Left ventricle myocardium inferior (tissue), 1 donor: ENCODE measurements around the gene INSIG2. TPM values are rescaled to one million over a fixed set of nuclear protein-coding genes. Genes with fewer than 3 reads are reported as not detected.

Experiments
- DNase-seq: peaks from one replicate; pipeline ENCODE4 v3.0.0-alpha.2; 2020
- H3K27ac ChIP-seq: fragments of 200-600 bp; replicated peaks from 2 replicates; pipeline ENCODE4 v1.8.0; 2021
- H3K27me3 ChIP-seq: fragments of 200-600 bp; 2 replicates; pipeline ENCODE4 v1.8.0; 2021; ENCODE audit warnings: low read depth
- H3K36me3 ChIP-seq: fragments of 200-600 bp; 2 replicates; pipeline ENCODE4 v1.8.0; 2021
- H3K4me1 ChIP-seq: fragments of 200-600 bp; 2 replicates; pipeline ENCODE4 v1.8.0; 2021
- H3K4me3 ChIP-seq: fragments of 200-600 bp; 2 replicates; pipeline ENCODE4 v1.8.0; 2021; ENCODE audit warnings: mild to moderate bottlenecking, moderate library complexity
- H3K9me3 ChIP-seq: fragments of 200-600 bp; replicated peaks from 2 replicates; pipeline ENCODE4 v1.8.0; 2021
- intact Hi-C: fragments of 100-400 bp; cut with micrococcal nuclease; formaldehyde crosslinking; loops from one replicate; pipeline ENCODE4 v1.11.0; 2022
- total RNA-seq: library from RNA; stranded (reverse); fragmentation: NEBNext Ultra II Directional; extraction: Animal tissue kit (Norgen Biotek cat#: 25700); gene quantifications from one replicate; pipeline ENCODE4 v1.2.1, GENCODE V29; 2021
- TF ChIP-seq, protein P1 (sequence below): fragments of 200-600 bp; IDR thresholded peaks from 2 replicates; pipeline ENCODE4 v1.8.0; 2021; ENCODE audit warnings: antibody characterized with exemption, mild to moderate bottlenecking, borderline replicate concordance
- donor health status: DM: no; HTN: yes; CAD: no; lungs with severe emphysema.

INSIG2 gene
- total RNA-seq, 1 donor from 2014 or later, result 15.9 TPM

DNA sequence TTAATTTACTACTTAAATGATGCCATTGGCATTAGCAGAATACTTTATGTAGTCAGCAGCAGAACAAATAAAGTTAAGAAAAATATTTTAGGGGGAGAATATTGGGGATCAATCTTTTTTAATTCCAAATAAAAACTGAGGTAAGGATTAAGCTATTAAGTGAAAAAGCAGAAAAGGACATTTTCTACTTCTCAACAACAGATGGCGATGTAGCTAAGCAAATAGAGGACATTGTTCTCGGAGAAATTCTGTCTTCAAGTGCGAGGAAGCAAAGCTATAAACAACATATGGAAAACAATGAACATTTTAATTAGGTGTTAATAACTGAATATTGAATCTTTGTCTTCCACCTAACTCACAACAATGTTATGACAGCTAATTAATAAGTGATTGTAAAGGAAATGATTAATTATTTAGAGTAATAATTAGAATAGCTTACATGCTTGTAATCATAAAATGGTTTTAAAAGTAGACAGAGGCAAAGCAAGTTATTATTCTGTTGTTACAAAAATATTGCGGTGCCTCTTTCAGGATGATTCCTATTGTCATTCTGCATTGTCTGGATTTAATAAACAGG, 41.5 kb upstream of the INSIG2 start:
- TF ChIP-seq, protein P1, sequence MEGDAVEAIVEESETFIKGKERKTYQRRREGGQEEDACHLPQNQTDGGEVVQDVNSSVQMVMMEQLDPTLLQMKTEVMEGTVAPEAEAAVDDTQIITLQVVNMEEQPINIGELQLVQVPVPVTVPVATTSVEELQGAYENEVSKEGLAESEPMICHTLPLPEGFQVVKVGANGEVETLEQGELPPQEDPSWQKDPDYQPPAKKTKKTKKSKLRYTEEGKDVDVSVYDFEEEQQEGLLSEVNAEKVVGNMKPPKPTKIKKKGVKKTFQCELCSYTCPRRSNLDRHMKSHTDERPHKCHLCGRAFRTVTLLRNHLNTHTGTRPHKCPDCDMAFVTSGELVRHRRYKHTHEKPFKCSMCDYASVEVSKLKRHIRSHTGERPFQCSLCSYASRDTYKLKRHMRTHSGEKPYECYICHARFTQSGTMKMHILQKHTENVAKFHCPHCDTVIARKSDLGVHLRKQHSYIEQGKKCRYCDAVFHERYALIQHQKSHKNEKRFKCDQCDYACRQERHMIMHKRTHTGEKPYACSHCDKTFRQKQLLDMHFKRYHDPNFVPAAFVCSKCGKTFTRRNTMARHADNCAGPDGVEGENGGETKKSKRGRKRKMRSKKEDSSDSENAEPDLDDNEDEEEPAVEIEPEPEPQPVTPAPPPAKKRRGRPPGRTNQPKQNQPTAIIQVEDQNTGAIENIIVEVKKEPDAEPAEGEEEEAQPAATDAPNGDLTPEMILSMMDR, result peak; percentile 68
- Histone ChIP-seq H3K4me1 (no peaks in the 10 kb centered on the region), H3K9me3 (no peaks in the 10 kb centered on the region), H3K27me3 (peaks cover 92% of the 10 kb centered on the region), H3K36me3 (no peaks in the 10 kb centered on the region), H3K4me3 (no peak overlapping the region), H3K27ac (no peak overlapping the region)
- intact Hi-C loops, result loop anchor here (10.0 kb wide), 1 partner anchor 808 kb away; no protein-coding TSS in a partner anchor
- no peak for DNase-seq

DNA sequence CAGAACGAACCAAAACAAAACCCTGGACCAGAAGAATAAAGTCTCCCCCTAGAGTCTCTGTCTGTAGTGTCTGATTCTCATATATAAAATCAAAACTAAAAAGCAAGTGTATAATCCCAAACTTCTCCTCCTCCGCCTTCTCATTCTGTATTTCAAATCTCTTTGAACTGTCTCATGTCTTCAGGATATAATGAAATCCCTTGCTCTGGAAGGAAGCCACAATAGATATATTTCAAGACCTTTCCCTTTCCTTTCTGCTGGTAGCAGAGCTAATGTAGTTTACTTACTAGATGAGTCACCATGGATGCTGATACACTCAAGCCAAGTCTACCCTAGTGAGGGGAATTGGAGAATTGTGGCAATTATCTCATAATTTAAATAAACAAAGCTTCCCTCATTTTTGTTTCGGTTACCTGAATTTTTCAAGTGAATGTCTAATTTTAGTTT, 40.9 kb upstream of the INSIG2 start:
- Histone ChIP-seq H3K36me3 (no peaks in the 10 kb centered on the region), H3K27ac (no peak overlapping the region), H3K4me1 (no peaks in the 10 kb centered on the region), H3K9me3 (no peaks in the 10 kb centered on the region), H3K4me3 (no peak overlapping the region), H3K27me3 (peaks cover 92% of the 10 kb centered on the region)
- DNase-seq, result no peak
- intact Hi-C loops, result loop anchor here (10.0 kb wide), 1 partner anchor 807 kb away; no protein-coding TSS in a partner anchor
- TF ChIP-seq, protein P1, result no peak

DNA sequence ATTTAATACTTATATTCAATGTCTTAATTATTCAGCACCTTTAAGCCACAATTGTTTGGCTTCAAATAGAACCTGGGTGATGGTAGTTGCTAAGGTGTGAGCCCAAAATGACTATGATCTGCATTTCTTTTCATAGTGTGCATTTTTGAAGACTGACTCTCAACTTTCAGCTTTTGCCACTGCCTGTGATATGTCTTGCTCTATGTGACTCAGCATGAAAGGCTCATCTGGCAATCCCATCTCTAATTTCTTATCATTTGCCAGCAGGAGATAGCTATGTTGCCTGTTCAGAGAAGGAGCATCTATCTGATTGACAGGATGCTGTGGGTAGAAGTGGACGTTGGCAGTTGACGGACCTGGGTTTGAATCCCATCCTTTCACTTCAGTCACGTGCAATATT, 39.9 kb upstream of the INSIG2 start:
- Histone ChIP-seq H3K9me3 (no peaks in the 10 kb centered on the region), H3K36me3 (no peaks in the 10 kb centered on the region), H3K4me1 (no peaks in the 10 kb centered on the region), H3K27me3 (peaks cover 96% of the 10 kb centered on the region), H3K27ac (no peak overlapping the region), H3K4me3 (no peak overlapping the region)
- no peak for DNase-seq
- intact Hi-C loops, result loop anchor here (10.0 kb wide), 1 partner anchor 806 kb away; no protein-coding TSS in a partner anchor
- TF ChIP-seq, protein P1, result no peak

DNA sequence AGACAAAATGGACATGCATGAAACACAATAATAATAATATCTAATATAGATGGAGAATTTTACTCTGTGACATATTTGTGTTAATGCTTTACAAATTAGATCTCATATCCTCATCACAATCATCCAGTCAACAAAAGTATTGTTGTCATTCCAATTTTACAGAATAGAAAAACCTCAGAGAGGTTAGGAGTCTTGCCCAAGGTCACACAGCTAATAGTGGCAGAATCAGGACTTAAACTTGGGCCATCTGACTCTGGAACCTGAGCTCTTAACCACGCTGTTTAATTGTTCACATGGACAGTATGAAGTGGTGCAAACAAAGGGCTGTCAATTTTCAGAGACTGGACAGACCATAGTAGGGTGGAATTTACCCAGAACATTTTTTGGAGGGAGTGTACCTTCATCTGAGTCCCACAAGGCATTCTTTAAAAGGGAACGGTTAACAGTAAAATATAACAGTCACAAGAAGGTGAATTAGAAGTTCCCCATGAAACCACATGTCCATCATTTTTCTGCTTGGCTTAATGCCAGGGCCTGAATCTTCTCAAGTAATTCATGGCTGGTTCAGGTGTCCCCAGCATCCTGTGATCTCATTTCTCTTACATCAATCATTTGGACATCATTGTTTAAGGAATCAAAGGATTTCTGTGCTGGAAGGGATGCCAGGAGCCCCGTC, 39.0 kb upstream of the INSIG2 start:
- Histone ChIP-seq H3K27ac (no peak overlapping the region), H3K4me1 (no peaks in the 10 kb centered on the region), H3K9me3 (no peaks in the 10 kb centered on the region), H3K27me3 (peaks cover 96% of the 10 kb centered on the region), H3K4me3 (no peak overlapping the region), H3K36me3 (no peaks in the 10 kb centered on the region)
- TF ChIP-seq, protein P1, result no peak
- no peak for DNase-seq
- intact Hi-C loops, result loop anchor here (10.0 kb wide), 1 partner anchor 806 kb away; no protein-coding TSS in a partner anchor

DNA sequence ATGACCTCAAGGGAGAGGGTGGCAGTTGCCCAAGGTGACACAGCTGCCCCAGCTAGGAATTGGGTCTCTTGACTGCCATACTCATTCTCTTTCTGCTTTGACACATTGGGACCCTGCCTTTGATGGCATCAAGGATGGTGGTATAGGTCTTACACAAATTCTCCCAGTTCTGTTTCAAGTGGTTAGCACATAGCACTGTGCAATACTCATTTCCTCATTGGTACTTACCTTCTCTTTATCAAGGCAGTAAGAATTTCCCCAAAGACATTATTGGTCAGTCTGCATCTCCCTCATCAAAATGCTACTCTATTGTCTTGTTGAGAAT, 38.5 kb upstream of the INSIG2 start:
- Histone ChIP-seq H3K4me1 (no peaks in the 10 kb centered on the region), H3K27me3 (peaks cover 95% of the 10 kb centered on the region), H3K27ac (no peak overlapping the region), H3K4me3 (no peak overlapping the region), H3K9me3 (no peaks in the 10 kb centered on the region), H3K36me3 (no peaks in the 10 kb centered on the region)
- intact Hi-C loops, result loop anchor here (10.0 kb wide), 1 partner anchor 805 kb away; no protein-coding TSS in a partner anchor
- DNase-seq, result no peak
- TF ChIP-seq, protein P1, result no peak
